Upper lobe of left lung (tissue), 6 donors: ENCODE measurements around the gene NCK2. TPM values are rescaled to one million over a fixed set of nuclear protein-coding genes. Genes with fewer than 3 reads are reported as not detected.

Experiments used
- ATAC-seq, 2 donors: fragments of 200-7000 bp; cut with Tn5 transposase; one replicate each; pipeline ENCODE4 v1.9.1; 2022; ENCODE audit warnings: mild to moderate bottlenecking in 2 of 2, moderate library complexity in 2 of 2; ENCODE audit not compliant: low FRiP score in 2 of 2
- DNase-seq, 2 donors: peaks; one replicate each; pipeline ENCODE4 v3.0.0-alpha.2; 2019 to 2020
- H3K27ac ChIP-seq, 4 donors: fragments of 200-600 bp; sonication (generic); one replicate each; pipeline ENCODE4 v1.5.1; 2016 to 2019
- H3K27me3 ChIP-seq, 4 donors: fragments of 200-600 bp; sonication (generic); one replicate each; pipeline ENCODE4 v1.5.1; 2017 to 2019
- H3K36me3 ChIP-seq, 4 donors: fragments of 200-600 bp; sonication (generic); one replicate each; pipeline ENCODE4 v1.5.1; 2016 to 2019
- H3K4me1 ChIP-seq, 4 donors: fragments of 200-600 bp; sonication (generic); one replicate each; pipeline ENCODE4 v1.5.1; 2018 to 2019
- H3K4me3 ChIP-seq, 4 donors: fragments of 200-600 bp; sonication (generic); one replicate each; pipeline ENCODE4 v1.5.1; 2017 to 2019; ENCODE audit warnings: mild to moderate bottlenecking in 2 of 4, moderate library complexity in 1 of 4
- H3K9me3 ChIP-seq, 4 donors: fragments of 200-600 bp; sonication (generic); one replicate each; pipeline ENCODE4 v1.5.1; 2018 to 2019
- EP300 ChIP-seq, 4 donors: sonication (generic); formaldehyde crosslinking; IDR thresholded peaks; one replicate each; pipeline ENCODE4 v1.5.1; 2017; ENCODE audit warnings: antibody characterized with exemption in 4 of 4, control low read depth in 2 of 4
- POLR2A ChIP-seq, 4 donors: fragments of 450-650 bp; IDR thresholded peaks; one replicate each; pipeline ENCODE4 v1.5.1; 2016 to 2017; ENCODE audit warnings: antibody characterized with exemption in 4 of 4, mild to moderate bottlenecking in 2 of 4
- POLR2AphosphoS5 ChIP-seq, 2 donors: sonication (generic); formaldehyde crosslinking; IDR thresholded peaks; one replicate each; pipeline ENCODE4 v1.5.1; 2017; ENCODE audit warnings: antibody characterized with exemption in 2 of 2
- WGBS, 2 donors: methylation state at CpG; one replicate each; pipeline ENCODE4 v1.1.5; 2017 to 2018; 5-methylcytosine and 5-hydroxymethylcytosine counted together
- total RNA-seq, 6 donors: library from RNA; depleted of rRNA in 4 of 6; stranded (reverse); fragments of >200 nt in 4 of 6; gene quantifications; one replicate each; pipeline versions ENCODE4 v1.1.0 to v1.2.1, GENCODE V29; 2016 to 2021
- TF ChIP-seq, protein P1 (sequence below), 6 experiments: fragments of 450-650 bp in 4 of 6; fragments of 200-600 bp in 2 of 6; sonication (generic) in 2 of 6; IDR thresholded peaks; one replicate each; pipeline ENCODE4 v1.5.1; 2016 to 2019; ENCODE audit warnings: antibody characterized with exemption in 6 of 6
- donor health status: DM: no; HTN: no; CAD: no; lungs with moderate emphysema.
- donor health status: DM: no; HTN: yes; CAD: no; lungs with severe emphysema.

NCK2 gene
- total RNA-seq, 6 donors from 2014 or later = 29.3 to 48.6 (median 37.9) TPM

DNA sequence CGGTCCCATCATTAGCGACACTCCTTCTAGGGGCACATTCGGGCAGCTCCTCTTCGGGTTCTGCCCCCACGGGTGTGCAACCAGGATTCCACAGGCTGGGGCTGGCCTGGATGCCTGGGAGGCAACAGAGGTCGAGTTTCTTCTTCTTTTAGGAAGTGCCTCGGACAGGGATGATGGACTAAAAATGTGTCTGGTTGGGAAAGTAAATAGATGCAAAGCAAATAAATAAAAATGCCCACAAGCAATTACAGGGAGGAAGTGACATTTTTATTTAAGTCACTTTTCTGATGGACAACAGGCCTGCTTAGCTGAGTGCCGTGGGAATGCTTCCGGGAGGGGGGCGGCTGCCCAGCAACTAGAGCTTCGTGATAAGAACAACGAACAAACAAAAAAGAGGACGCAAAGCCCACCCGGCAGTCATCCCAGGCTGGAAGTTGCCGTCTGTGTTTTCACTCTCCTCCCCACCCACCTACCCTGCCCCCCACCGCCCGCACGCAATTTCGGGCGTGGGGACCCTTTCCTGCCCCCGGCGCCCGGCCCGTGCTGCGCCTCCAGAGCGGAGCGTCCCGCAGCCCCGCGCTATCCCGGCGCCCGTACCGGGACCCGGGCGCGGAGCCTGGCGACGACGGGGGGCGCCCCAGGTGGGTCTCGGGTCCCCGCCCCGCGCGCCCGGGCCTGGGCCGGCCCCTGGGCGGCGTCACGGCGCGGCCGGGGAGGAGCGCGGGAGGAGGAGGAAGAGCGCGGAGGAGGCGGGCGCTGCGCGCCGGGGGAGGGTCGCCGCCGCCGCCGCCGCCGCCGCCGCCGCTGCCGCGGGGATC is 412 bp upstream of the NCK2 start:
- TF ChIP-seq POLR2AphosphoS5 (IDR thresholded peaks at IDR 0.05) (no peak), POLR2A (IDR thresholded peaks at IDR 0.05) (peak in 1 of 4 donors; percentile 41), EP300 (IDR thresholded peaks at IDR 0.05) (peak in 1 of 4 donors; percentile 9)
- TF ChIP-seq, protein P1, sequence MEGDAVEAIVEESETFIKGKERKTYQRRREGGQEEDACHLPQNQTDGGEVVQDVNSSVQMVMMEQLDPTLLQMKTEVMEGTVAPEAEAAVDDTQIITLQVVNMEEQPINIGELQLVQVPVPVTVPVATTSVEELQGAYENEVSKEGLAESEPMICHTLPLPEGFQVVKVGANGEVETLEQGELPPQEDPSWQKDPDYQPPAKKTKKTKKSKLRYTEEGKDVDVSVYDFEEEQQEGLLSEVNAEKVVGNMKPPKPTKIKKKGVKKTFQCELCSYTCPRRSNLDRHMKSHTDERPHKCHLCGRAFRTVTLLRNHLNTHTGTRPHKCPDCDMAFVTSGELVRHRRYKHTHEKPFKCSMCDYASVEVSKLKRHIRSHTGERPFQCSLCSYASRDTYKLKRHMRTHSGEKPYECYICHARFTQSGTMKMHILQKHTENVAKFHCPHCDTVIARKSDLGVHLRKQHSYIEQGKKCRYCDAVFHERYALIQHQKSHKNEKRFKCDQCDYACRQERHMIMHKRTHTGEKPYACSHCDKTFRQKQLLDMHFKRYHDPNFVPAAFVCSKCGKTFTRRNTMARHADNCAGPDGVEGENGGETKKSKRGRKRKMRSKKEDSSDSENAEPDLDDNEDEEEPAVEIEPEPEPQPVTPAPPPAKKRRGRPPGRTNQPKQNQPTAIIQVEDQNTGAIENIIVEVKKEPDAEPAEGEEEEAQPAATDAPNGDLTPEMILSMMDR (IDR thresholded peaks at IDR 0.05) = no peak
- ATAC-seq (peak; percentile 79 to 94), DNase-seq (peak; percentile 68 to 95)
- H3K4me1 ChIP-seq = peaks cover 29 to 40% (median 34%) of the 10 kb centered on the region in 4 donors
- no peaks in the 10 kb centered on the region for H3K9me3 ChIP-seq
- peak overlapping the region; percentile 83 to 96 (median 88) for H3K27ac ChIP-seq
- peak overlapping the region; percentile 29 to 98 (median 96) for H3K4me3 ChIP-seq
- H3K27me3 ChIP-seq = no peaks in the 10 kb centered on the region
- 4 to 7% methylated on average over 19 to 31 of the region's 75 CpGs for WGBS, 2 donors
- no peaks in the 10 kb centered on the region for H3K36me3 ChIP-seq

- H3K4me3 ChIP-seq = peak overlapping the region; percentile 36 to 98 (median 96)
- TF ChIP-seq POLR2AphosphoS5 (IDR thresholded peaks at IDR 0.05) (no peak), EP300 (IDR thresholded peaks at IDR 0.05) (no peak), POLR2A (IDR thresholded peaks at IDR 0.05) (peak in 1 of 4 donors; percentile 17)
- TF ChIP-seq, protein P1 (IDR thresholded peaks at IDR 0.05) = no peak
- DNase-seq (peak in 1 of 2 donors; percentile 91), ATAC-seq (peak in 1 of 2 donors; percentile 49)
- peak overlapping the region; percentile 85 to 96 (median 90) for H3K27ac ChIP-seq
- 24 to 42% methylated on average over 21 to 23 of the region's 23 CpGs for WGBS, 2 donors
- no peaks in the 10 kb centered on the region for H3K9me3 ChIP-seq
- peaks cover 33 to 42% (median 37%) of the 10 kb centered on the region in 4 donors for H3K4me1 ChIP-seq
- H3K36me3 ChIP-seq = no peaks in the 10 kb centered on the region
- H3K27me3 ChIP-seq = no peaks in the 10 kb centered on the region
These were observed 1.7 kb downstream of the NCK2 start for GRCh38 chr2:105746177-105747080.

GRCh38 chr2:105747254-105747894 is 2.7 kb downstream of the NCK2 start:
- TF ChIP-seq POLR2A (IDR thresholded peaks at IDR 0.05) = no peak
- TF ChIP-seq EP300 (IDR thresholded peaks at IDR 0.05) = no peak
- TF ChIP-seq, protein P1 (IDR thresholded peaks at IDR 0.05) = no peak
- TF ChIP-seq POLR2AphosphoS5 (IDR thresholded peaks at IDR 0.05) = no peak
- Histone ChIP-seq H3K27me3 (no peaks in the 10 kb centered on the region), H3K4me1 (peaks cover 33 to 42% (median 37%) of the 10 kb centered on the region in 4 donors), H3K4me3 (peak overlapping the region in 2 of 4 donors; percentile 97 to 98), H3K27ac (peak overlapping the region; percentile 51 to 96 (median 86)), H3K9me3 (no peaks in the 10 kb centered on the region), H3K36me3 (no peaks in the 10 kb centered on the region)
- 72% methylated on average over 13 of the region's 13 CpGs for WGBS, 2 donors
- DNase-seq = no peak
- no peak for ATAC-seq

DNA sequence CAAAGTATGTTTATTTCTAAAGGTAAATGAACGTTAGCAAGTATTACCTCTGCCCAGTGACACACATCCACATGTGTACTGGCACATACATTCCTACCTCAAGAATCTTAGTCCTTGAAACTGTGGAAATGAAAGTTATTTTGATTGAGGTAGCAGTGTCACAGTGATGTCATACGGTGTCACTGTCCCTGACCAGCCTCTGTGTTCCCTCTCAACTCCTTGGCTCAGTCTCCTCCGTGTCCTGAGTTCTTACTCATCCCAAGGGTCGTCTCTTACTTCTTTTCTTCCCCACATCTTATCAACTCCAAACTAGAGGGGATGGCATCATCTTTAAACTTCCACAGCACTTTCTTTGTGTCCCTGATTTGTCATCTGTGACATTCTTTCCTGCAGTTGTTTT is 3.3 kb downstream of the NCK2 start:
- TF ChIP-seq POLR2AphosphoS5 (IDR thresholded peaks at IDR 0.05) (no peak), EP300 (IDR thresholded peaks at IDR 0.05) (no peak), POLR2A (IDR thresholded peaks at IDR 0.05) (no peak)
- TF ChIP-seq, protein P1 (IDR thresholded peaks at IDR 0.05) = no peak
- Histone ChIP-seq H3K27ac (peak overlapping the region in 2 of 4 donors; percentile 46 to 85), H3K9me3 (no peaks in the 10 kb centered on the region), H3K4me3 (no peak overlapping the region), H3K36me3 (no peaks in the 10 kb centered on the region), H3K4me1 (peaks cover 34 to 44% (median 38%) of the 10 kb centered on the region in 4 donors), H3K27me3 (no peaks in the 10 kb centered on the region)
- DNase-seq (no peak), ATAC-seq (no peak)
- WGBS, 2 donors = 71% methylated on average over 4 of the region's 4 CpGs
